HEK293 (cell line): ENCODE results near the gene CCDC61.

Source experiments
- CTCF ChIP-seq: fragments of 450-650 bp; formaldehyde crosslinking; IDR thresholded peaks from 2 replicates; pipeline ENCODE4 v1.5.1; 2016; ENCODE audit warnings: missing biosample characterization, missing genetic modification characterization
- ELK4 ChIP-seq: IDR thresholded peaks from 2 replicates; pipeline ENCODE4 v1.6.1; 2011; ENCODE audit warnings: mild to moderate bottlenecking, low read depth, low read length, borderline replicate concordance
- REST ChIP-seq: fragments of 450-650 bp; formaldehyde crosslinking; IDR thresholded peaks from 2 replicates; pipeline ENCODE4 v1.5.1; 2016; ENCODE audit warnings: missing biosample characterization, missing genetic modification characterization
- TRIM28 ChIP-seq: IDR thresholded peaks from 2 replicates; pipeline ENCODE4 v1.6.1; 2011; ENCODE audit warnings: low read length, control low read depth, borderline replicate concordance
- ZEB2 ChIP-seq: fragments of 450-650 bp; formaldehyde crosslinking; IDR thresholded peaks from 2 replicates; pipeline ENCODE4 v1.5.1; 2016; ENCODE audit warnings: missing biosample characterization, missing genetic modification characterization
- ZNF174 ChIP-seq: fragments of 450-650 bp; formaldehyde crosslinking; IDR thresholded peaks from 2 replicates; pipeline ENCODE4 v1.5.0; 2017; ENCODE audit warnings: missing biosample characterization, mild to moderate bottlenecking, missing genetic modification characterization
- ZNF426 ChIP-seq: fragments of 450-650 bp; formaldehyde crosslinking; IDR thresholded peaks from 2 replicates; pipeline ENCODE4 v1.5.1; 2017; ENCODE audit warnings: missing biosample characterization, missing genetic modification characterization, mild to moderate bottlenecking, inconsistent platforms, moderate library complexity
- ZNF768 ChIP-seq: fragments of 450-650 bp; formaldehyde crosslinking; IDR thresholded peaks from 2 replicates; pipeline ENCODE4 v1.5.1; 2018; ENCODE audit warnings: missing biosample characterization, mild to moderate bottlenecking, missing genetic modification characterization

GRCh38 chr19:46063201-46063600 lies 67.9 kb downstream of the CCDC61 start:
- no peak for TF ChIP-seq ZNF768 (tag by site-specific recombination)
- TF ChIP-seq CTCF (tag by site-specific recombination) = no peak
- no peak for TF ChIP-seq REST
- TF ChIP-seq ZEB2 (tag by site-specific recombination) = no peak
- TF ChIP-seq ZNF426 = no peak
- TF ChIP-seq ZNF174 (tag by site-specific recombination) = no peak
- no peak for TF ChIP-seq TRIM28
- no peak for TF ChIP-seq ELK4
